SK-N-MC (cell line): Measurements from ENCODE around the gene CD1C.

Experiments used
- EZH2 ChIP-seq: fragments of 200-600 bp; sonication (generic); IDR thresholded peaks from one replicate; pipeline ENCODE4 v1.6.1; 2017; ENCODE audit warnings: antibody characterized with exemption
- FOXP2 ChIP-seq: optimal IDR thresholded peaks from 2 replicates; pipeline ENCODE3; 2011; ENCODE audit warnings: mild to moderate bottlenecking, moderate library complexity; ENCODE audit not compliant: insufficient read depth; ENCODE audit errors: extremely low read length, control extremely low read depth
- POLR2AphosphoS5 ChIP-seq: IDR thresholded peaks from 2 replicates; pipeline ENCODE4 v1.6.1; 2012; ENCODE audit warnings: mild to moderate bottlenecking, low read depth, low read length, borderline replicate concordance

- TF ChIP-seq EZH2 (no peak), POLR2AphosphoS5 (no peak), FOXP2 (no peak)
Observed at GRCh38 chr1:158249646-158250045, 40.1 kb upstream of the CD1C start.
